ENCODE data around the gene BTN3A1.
"Not testable (repeated sequence)": the region's sequence is repeated elsewhere in the genome, so short reads cannot be mapped to it uniquely, and the experiment has no call there.

Gene BTN3A1

GRCh38 chr6:26416288-26416687 lies 14.2 kb downstream of the BTN3A1 start:
- no peak for DNase-seq

- not testable (repeated sequence) for DNase-seq
Measured at GRCh38 chr6:26418077-26418476, 16.0 kb downstream of the BTN3A1 start.

- DNase-seq = not testable (repeated sequence)
Measured at GRCh38 chr6:26418795-26419194, 16.7 kb downstream of the BTN3A1 start.

- no peak for DNase-seq
Measured at GRCh38 chr6:26420688-26421171, 18.7 kb downstream of the BTN3A1 start.

- peak; percentile 42 for DNase-seq
Measured at GRCh38 chr6:26421259-26422144, 19.4 kb downstream of the BTN3A1 start.

- no peak for DNase-seq
Measured at GRCh38 chr6:26422329-26422728, 20.3 kb downstream of the BTN3A1 start.

GRCh38 chr6:26426691-26427450 lies 24.8 kb downstream of the BTN3A1 start:
- no peak for DNase-seq

GRCh38 chr6:26427451-26427809 lies 25.4 kb downstream of the BTN3A1 start:
- no peak for DNase-seq

- DNase-seq = no peak
Measured at GRCh38 chr6:26428206-26428605, 26.1 kb downstream of the BTN3A1 start.

GRCh38 chr6:26430787-26431186 lies 28.7 kb downstream of the BTN3A1 start:
- DNase-seq = no peak

GRCh38 chr6:26431258-26432172 lies 29.4 kb downstream of the BTN3A1 start:
- no peak for DNase-seq

- DNase-seq = no peak
Measured at GRCh38 chr6:26432627-26433201, 30.6 kb downstream of the BTN3A1 start.

GRCh38 chr6:26433680-26434079 lies 31.6 kb downstream of the BTN3A1 start:
- DNase-seq = not testable (repeated sequence)

- no peak for DNase-seq
Measured at GRCh38 chr6:26436018-26436417, 33.9 kb downstream of the BTN3A1 start.

GRCh38 chr6:26437550-26437949 lies 35.5 kb downstream of the BTN3A1 start:
- no peak for DNase-seq

- no peak for DNase-seq
Measured at GRCh38 chr6:26438000-26438399, 35.9 kb downstream of the BTN3A1 start.

- no peak for DNase-seq
Measured at GRCh38 chr6:26439151-26440125, 37.4 kb downstream of the BTN3A1 start.

GRCh38 chr6:26440977-26441358 lies 38.9 kb downstream of the BTN3A1 start:
- DNase-seq = no peak

GRCh38 chr6:26441977-26442376 lies 39.9 kb downstream of the BTN3A1 start:
- no peak for DNase-seq

GRCh38 chr6:26445934-26446667 lies 44.0 kb downstream of the BTN3A1 start:
- DNase-seq = no peak

- no peak for DNase-seq
Measured at GRCh38 chr6:26447257-26447656, 45.2 kb downstream of the BTN3A1 start.
